SIG-M5 treated with dmso at 0.1 percent for 504 hours (cell line): ENCODE measurements around the gene ST3GAL3.

Experiments used
- DNase-seq: peaks from one replicate; lab custom pipeline; 2025; ENCODE audit not compliant: unreplicated experiment; lab: John Stamatoyannopoulos, UW

The ST3GAL3 gene

DNA sequence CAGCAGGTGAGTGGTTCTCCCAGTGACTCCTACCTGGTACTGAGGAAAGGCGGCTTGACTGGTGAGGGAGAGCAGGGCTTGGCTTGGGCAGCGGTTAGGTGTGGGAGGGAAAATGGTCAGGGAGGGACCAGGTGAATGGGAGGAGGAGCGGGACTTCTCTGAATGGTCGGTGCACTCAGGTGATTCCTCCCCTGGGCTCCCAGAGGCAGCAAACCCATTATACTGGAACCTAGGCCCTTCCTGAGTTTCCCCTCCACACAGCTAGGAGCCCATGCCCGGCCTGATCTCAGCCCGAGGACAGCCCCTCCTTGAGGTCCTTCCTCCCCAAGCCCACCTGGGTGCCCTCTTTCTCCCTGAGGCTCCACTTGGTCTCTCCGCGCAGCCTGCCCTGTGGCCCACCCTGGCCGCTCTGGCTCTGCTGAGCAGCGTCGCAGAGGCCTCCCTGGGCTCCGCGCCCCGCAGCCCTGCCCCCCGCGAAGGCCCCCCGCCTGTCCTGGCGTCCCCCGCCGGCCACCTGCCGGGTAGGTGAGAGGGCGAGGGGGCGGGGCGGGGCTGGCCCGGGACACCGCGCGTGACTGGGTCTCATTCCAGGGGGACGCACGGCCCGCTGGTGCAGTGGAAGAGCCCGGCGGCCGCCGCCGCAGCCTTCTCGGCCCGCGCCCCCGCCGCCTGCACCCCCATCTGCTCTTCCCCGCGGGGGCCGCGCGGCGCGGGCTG, 228.5 kb downstream of the ST3GAL3 start:
- no peak for DNase-seq

DNA sequence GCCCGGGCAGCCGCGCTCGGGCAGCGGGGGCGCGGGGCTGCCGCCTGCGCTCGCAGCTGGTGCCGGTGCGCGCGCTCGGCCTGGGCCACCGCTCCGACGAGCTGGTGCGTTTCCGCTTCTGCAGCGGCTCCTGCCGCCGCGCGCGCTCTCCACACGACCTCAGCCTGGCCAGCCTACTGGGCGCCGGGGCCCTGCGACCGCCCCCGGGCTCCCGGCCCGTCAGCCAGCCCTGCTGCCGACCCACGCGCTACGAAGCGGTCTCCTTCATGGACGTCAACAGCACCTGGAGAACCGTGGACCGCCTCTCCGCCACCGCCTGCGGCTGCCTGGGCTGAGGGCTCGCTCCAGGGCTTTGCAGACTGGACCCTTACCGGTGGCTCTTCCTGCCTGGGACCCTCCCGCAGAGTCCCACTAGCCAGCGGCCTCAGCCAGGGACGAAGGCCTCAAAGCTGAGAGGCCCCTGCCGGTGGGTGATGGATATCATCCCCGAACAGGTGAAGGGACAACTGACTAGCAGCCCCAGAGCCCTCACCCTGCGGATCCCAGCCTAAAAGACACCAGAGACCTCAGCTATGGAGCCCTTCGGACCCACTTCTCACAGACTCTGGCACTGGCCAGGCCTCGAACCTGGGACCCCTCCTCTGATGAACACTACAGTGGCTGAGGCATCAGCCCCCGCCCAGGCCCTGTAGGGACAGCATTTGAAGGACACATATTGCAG, 229.3 kb downstream of the ST3GAL3 start:
- DNase-seq, result no peak

- DNase-seq, result no peak
These were observed 230.0 kb downstream of the ST3GAL3 start for GRCh38 chr1:43937179-43937865.

- no peak for DNase-seq
These were observed 231.0 kb downstream of the ST3GAL3 start for GRCh38 chr1:43938383-43938782.

DNA sequence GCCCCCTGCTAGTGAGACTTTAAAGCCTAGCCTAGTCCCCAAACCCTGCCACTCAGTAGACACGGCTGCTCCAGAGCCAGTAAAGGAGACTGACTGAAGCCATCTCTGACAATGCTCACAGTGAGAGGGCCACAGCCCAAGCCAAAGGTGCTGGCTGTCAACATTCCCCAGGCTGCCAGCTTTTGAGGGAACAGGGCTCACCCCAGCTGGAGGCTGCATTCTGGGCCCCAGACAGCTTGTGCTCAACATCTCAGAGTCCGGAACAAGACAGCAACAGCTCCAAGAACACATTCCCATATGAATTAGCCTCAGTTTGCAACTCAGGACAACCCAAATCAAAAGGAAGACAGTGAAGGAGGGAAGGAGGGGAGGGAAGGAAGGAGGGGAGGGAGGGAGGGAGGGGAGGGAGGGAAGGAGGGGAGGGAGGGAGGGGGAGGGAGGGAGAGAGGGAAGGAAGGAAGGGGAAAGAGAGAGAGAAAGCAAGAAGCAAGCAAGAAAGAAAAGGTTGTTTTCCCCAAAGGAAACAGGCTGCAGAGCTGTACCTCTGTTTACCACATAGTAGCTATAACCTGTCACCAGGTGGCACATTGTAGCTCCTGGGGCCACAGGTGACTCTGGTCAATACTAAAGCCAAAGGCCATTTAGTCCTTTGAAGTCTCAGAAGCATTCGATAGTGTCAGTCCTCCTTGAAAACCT, 231.7 kb downstream of the ST3GAL3 start:
- DNase-seq, result no peak

DNA sequence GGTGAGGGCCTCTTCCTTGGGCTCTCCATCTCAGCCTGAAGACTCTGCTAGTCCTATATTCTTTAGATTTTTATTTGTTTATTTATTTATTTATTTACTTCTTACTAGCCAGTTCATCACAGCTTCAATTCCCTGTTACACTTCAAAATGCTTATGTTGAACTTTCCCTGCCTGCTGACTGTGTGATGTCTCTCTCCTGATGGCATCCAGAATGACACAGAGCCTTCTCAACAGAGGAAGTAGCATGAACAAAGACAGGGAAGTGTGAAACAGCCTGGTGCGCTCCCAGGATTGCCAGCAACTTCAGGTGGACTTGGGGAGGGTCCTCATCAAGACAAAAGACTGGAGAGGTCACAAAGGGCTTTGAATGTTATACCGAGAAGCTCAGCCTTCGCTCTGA, 235.1 kb downstream of the ST3GAL3 start:
- no peak for DNase-seq

DNA sequence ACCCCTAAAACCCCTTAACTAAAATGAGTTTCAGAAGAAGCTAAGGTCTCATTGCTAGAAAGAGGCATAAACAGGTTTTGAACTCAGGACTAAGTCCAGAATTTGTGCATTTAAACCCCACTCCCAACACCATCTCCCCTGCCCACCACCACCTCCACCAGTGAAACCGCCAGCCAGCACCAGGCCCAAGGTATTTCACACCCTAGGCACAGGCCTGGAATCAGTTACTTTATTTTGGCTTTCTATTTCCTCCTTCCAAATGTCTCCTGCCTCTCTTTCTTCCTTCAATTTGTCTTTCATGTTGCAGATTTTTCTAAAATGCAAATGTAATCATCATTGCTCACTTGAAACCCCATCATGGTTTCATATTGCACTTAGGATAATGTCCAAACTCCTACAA, 237.5 kb downstream of the ST3GAL3 start:
- no peak for DNase-seq

DNA sequence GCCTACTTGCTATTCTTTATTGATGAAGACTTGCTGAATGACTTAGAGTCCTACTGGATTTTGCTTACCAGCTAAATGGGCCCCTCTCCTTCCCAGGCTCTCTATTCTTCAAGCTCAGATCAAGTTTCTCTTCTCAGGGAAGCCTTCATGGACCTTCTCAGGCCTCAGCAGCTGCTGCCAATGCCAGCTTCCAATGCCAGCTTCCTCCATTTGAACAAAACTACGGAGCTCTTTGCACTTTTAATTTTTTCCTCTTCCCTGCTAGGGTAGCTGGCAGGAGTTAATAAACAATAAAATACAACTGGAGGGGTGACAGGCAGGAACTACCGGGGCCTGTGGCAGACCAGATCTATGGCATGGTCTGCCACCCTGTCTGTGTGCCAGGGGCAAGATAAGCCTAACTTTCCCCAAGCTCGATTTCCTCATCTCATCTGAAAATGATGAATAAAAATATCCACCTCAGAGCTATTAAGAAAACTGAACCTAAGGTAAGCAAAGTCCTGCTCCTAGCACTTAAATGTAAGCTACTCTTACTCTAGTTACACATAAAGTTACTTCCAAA, 238.4 kb downstream of the ST3GAL3 start:
- no peak for DNase-seq

- DNase-seq, result peak; percentile 92
These were observed 239.1 kb downstream of the ST3GAL3 start, which contains the start of gene IPO13 for GRCh38 chr1:43946236-43947060. Gene IPO13, plus strand, starts transcription at chr1:43946950. Its CDS starts 651 bp downstream, at chr1:43947601.

DNA sequence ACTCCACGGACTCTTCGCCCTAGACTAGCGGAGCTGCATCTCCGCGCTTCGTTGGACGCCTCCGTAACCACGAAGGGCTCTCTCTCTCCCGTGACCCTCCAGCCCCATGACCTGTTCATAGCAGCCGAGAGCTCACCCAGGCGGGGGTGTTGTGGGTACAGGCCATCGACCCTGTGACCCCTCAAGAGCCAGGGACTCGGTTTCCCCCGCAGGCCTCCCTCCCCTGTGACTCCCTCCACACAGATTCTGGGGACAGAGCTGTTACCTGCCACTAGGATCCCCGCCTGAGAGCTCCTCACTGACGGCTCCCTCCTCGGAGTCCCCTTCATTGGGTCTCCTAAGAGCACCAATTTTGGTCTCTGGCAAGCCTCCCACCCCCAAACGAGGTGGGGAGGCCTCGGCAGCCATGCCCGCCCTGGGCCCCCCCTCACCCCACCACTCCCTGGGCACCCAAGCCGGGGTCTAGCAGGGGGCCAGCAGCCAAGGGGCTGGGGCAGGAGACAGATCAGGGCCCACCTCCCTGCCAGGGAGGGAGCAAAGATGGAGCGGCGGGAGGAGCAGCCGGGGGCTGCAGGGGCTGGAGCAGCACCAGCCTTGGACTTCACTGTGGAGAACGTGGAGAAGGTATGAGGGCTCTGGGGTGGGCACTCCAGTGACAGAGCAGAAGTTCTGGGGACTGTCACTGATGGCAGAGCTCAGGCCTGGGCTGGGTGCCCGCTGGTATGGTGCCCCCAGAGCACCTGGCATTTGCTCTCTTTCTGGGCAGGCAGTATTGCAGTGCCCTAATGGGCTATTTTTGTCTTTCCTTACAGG, 239.9 kb downstream of the ST3GAL3 start:
- DNase-seq, result no peak

DNA sequence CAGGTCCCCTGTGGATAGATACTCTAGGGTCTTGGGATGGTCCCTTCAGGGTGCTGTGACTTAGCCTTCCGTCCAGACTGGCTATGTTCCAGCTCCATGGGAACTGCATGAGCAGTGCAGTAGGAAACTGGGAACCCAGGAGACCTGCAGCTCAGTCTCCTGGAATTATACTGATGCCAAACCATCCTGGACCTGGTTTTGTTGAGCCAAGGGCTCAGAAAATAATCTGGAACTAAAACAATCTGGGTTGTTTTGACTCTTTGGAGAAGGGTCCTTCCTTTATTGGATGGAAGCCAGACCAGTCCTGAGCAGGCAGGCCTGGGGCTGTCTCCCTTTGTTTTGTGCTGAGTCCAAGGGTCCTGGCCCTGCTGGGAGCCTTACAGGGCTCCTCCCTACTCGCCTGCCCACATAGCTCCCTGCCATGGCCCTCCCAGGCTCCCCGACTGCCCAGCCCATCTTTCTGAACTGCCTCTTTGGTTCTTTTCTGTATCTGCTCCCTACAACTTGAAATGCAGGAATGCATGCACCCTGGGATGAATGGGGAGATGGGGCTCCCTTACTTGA, 240.6 kb downstream of the ST3GAL3 start:
- no peak for DNase-seq

GRCh38 chr1:43949678-43950077, 242.3 kb downstream of the ST3GAL3 start:
- no peak for DNase-seq

DNA sequence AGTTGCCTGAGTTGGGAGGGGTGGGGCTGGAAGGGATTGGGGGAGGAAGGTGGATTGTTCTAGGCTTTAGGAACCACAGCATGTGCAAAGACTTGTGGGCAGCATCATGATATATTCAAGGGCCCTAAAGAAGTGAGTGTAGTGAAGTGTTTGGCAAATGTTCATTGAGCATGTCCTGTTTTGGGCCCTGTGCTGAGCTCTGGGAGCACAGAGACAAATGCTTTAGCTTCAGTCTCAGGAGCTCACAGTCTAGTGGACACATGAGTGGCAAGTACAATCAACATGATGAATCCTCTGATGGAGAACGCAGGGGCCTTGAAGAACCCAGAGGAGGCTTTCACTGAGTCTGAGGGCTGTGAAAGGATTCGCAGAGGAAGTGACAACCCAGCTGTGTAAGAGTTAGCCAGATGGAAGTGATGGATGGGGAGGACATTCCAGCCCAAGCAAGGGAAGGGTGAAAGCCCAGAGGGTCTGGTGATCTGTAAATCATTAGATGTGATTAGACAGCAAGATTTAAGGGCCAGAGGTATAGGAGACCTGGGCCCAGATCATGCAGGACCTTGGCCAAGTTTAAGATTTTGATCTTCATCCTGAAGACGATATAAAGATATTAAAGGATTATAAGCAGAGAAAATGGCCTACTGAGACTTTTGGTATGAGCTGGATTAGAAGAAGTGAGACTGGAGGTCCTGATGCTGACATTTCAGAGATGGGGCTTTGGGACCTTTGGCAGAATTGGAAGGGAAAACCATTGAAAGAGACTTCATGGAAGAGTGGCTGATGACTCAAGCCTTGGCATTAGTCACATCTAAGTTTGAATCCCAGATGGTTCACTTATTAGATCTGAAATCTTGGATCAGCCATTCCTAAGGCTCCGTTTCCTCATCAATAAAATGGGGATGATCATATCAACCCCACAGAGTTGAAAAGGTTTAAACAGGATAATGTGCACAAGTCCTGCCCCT, 244.0 kb downstream of the ST3GAL3 start:
- DNase-seq, result no peak

DNA sequence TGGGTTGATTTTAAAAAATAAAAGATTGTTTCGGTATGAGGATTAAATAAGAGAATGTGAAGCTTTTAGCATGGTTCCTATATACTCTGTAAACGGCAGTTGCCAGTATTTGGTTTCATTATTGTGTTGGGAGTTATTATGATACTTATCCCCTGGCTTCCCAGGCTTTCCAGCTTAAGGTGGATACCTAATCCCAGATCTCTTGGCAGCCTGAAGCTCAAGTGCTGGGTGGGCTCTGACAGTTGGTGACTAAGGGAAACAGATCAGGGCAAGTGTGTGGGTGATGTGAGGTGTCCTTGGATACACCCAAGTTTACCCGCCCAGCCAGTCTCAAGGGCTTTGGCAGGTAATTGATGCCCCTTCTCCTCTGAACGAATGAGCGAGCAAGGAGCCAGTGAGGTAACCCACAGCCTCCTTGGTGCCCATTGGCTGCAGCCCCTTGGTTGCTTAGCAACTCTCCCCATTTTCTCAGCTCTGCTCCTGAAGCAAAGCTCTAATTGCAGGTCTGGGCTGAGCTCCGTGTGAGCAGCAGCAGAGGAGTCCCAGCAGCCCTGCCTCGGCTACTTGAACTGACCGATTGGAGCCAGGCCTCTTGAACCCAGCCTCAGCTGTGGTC, 245.5 kb downstream of the ST3GAL3 start:
- DNase-seq, result no peak

- no peak for DNase-seq
These were observed 246.0 kb downstream of the ST3GAL3 start for GRCh38 chr1:43953361-43953760.

GRCh38 chr1:43954036-43954435, 246.7 kb downstream of the ST3GAL3 start:
- DNase-seq, result no peak

DNA sequence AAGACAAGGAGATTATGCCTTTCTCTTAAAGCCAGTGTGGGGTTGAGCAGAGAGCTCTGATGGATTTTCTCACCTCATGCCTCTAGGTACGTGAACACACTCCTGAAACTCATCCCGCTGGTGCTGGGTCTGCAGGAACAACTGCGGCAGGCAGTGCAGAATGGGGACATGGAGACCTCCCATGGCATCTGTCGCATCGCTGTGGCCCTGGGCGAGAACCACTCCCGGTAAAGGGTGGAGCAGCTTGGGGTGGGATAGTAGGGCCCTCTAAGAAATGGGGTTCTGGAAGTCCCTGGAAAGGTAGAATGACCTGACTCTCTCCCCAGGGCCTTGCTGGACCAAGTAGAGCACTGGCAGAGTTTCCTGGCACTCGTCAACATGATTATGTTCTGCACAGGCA, 248.9 kb downstream of the ST3GAL3 start:
- DNase-seq, result no peak
